ENCODE results near the gene ATP2C2.
"Not testable (repeated sequence)": the region's sequence is repeated elsewhere in the genome, so short reads cannot be mapped to it uniquely, and the experiment has no call there.

The ATP2C2 gene

DNA sequence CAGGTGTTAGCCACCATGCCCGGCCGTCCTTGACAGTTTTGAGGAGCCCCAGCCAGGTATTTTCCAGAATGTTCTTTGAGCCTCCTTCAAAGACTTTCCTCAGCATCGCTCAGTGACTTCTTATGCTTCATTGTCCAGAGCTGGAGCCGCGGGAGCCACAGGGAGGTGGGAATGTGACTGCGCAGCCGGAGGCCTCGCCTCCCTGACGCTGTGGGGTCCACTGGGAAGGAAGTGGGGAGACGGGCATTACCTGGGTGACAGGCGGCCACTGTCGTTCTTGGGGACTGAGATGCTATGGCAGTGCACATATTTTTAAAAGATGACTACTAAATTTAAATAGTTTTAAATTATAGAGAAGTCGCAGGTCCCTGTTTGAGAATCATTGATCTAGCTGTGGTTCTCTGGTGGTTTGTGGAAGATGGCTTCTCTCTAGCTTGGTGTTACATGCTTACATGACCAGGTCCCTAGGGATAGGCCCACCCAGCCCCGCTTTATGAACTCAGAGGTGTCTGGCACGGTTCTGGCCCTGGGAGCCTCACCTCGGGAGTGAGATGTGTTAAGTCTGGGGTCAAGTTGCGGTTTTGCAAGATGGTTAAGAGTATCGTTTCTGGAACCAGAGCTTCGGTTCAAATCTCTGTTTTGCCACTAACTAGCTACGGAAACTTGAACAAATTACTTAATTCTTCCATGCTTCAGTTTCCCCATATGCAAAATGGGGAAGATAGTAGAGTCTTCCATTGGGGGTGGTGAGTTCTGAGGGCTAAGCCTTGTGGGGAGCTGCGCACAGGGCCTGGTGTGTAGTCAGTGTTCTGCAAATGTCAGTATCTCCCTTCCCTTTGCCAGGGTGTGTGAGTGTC, 53.0 kb downstream of the ATP2C2 start:
- no peak for DNase-seq

- no peak for DNase-seq
Observed at GRCh38 chr16:84421938-84422220, 53.5 kb downstream of the ATP2C2 start.

- no peak for DNase-seq
Observed at GRCh38 chr16:84423416-84423837, 55.1 kb downstream of the ATP2C2 start.

GRCh38 chr16:84425696-84426095, 57.4 kb downstream of the ATP2C2 start:
- no peak for DNase-seq

- DNase-seq, result no peak
Observed at GRCh38 chr16:84426804-84427203, 58.5 kb downstream of the ATP2C2 start.

DNA sequence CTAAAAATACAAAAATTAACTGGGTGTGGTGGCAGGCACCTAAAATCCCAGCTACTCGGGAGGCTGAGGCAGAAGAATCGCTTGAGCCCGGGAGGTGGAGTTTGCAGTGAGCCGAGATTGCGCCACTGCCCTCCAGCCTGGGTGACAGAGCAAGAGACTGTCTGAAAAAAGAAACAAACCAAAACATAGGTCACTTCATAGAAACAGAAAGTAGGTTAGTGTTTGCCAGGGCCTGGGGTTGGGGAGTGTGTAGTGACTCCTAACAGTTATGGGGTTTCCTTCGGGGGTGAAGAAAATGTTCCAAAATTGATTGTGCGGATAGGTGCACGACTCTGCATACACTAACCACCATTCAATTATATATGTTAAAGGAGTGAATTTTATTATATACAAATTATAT, 59.2 kb downstream of the ATP2C2 start:
- DNase-seq, result no peak

DNA sequence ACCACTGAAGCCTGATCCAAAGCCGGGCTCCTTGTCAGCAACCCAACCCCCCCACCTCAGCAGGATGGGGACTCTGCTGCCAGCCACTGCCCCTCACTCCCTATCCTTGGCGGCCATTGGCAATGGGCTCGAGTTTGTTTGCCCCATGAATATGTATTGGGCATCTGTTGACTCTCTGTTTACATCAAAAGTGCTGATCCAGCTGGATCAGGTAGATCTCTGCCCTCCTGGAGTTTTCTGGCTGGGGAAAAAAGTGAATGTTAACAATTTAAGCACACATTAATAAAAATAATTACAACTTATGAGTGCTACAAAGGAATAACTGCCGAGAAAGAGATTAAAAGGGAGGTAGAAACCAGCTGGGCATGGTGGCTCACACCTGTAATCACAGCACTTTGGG, 62.5 kb downstream of the ATP2C2 start:
- DNase-seq, result no peak

- no peak for DNase-seq
Observed at GRCh38 chr16:84434800-84435199, 66.5 kb downstream of the ATP2C2 start.

DNA sequence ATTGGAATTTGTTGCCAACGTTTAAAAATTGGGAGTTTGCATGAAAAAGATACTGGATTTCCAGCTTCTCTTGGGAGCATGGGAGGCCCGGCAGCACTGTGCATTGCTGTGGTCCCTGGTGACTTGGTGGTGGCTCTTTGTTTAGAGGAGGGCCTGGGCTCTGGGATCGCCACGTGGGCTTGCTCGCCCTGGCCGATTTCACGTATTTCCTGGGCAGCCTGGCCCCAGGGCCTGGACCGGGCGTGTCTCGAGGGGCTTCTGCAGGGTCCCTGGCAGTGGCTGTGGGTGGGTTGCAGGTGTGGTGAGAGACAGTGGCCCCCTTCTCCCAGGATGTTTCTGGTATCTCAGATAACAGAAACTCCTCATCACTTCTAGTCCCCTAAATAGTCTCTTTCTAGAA, 67.9 kb downstream of the ATP2C2 start:
- DNase-seq, result no peak

- no peak for DNase-seq
Observed at GRCh38 chr16:84438971-84439696, 70.8 kb downstream of the ATP2C2 start.

- DNase-seq, result no peak
Observed at GRCh38 chr16:84442416-84443145, 74.2 kb downstream of the ATP2C2 start.

DNA sequence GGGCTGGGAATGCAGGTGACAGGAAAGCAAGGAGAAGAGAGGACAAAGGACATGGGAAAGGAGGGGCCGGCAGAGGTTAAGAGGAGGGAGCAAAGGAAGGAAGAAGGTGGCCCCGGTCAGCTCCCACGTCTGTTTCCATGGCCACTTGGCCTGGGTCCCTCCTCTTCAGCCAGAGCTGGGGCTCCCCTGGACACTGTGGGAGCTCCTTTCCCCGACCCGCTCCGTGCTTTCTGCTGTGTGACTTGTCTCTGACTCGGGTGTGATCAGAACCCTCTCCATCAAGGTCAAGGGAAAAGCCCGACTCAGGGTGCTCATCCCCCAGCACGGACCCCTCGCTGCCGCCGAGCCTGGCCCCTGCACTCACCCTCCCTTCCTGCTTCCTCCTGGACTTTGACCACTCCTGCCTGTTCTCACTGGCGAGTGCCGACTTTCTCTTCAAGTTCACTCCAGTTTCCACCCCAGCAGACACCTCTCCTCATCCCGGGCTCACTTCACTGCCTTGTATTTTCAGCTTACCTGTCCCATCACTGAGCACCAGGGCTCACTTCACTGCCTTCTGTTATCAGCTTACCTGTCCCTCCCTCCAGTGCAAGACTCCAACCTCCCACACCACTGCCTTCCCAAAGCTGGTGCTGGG, 74.9 kb downstream of the ATP2C2 start:
- DNase-seq, result no peak

DNA sequence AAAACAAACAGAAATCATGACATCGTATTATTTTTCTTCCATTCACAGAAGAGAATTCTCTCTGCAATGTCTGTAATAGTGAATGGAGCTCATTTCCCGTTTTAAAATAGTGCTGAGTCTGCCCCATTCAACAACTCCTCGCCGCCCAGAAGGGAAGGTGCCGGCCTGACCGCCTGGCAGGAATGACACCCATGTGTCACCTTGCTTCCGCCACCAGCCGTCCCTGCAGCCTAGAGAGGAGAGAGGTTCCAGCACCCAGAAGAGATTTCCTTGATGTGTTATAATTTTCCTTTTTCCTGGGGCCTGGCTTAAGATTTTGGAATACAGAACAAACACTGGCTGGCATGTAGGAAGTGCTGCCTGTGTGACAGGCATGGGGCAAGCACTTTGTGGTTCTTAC, 76.1 kb downstream of the ATP2C2 start:
- no peak for DNase-seq

DNA sequence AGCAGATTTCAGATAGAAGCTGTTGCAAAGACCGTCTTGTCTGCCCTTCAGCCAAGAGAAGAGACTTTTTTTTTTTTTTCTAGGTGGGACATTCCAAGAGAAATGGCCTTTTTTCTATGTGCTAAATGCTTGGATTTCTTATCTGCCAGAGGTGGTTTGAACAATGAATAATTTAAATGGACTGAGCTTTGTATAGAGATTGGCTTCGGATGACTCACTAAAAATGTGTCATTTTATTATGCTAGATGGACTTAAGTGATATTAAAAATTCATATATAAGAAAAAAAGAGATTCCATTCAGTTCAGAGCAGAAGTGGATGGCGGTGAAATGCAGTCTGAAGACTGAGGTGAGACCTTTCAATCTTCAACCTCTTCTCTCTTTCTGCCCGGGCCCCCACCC, 77.7 kb downstream of the ATP2C2 start:
- DNase-seq, result no peak

DNA sequence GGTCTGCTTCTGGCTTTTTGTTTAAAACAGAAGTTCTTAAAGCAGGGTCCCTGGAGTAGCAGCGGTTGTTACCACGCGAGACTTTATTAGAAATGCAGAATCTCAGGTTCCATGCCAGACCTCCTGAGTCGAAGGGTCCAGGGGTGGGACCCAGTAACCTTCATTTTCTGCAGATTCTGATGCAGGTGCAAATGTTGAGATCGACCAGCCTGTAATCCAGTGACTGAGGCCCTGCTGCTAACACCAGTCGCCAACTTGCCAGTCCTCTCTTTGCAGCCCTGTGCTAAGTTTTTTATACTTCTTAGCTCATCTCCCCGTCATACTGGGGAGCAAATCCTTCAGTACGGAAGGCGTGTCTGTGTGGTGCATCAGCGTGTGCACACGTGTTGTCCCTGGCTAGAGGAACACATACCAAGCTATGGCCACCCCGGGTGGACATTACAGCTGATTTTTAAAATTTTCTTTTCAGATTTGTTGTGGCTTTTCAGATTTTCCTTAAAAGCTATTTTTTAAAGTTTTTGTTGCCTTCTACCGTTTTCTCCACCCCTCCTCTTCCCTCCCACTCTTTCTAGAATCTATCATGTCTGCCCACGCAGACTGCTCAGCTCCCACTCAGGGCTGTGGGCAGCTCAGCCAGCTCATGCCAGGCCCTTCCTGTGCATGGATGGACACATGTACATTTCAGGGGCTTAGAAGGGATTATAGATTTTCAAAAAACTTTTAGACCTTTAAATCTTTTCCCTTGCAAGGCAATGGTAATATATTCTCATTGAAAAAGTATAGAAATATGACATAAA, 78.5 kb downstream of the ATP2C2 start:
- DNase-seq, result no peak

- DNase-seq, result no peak
Observed at GRCh38 chr16:84448444-84448843, 80.1 kb downstream of the ATP2C2 start.

DNA sequence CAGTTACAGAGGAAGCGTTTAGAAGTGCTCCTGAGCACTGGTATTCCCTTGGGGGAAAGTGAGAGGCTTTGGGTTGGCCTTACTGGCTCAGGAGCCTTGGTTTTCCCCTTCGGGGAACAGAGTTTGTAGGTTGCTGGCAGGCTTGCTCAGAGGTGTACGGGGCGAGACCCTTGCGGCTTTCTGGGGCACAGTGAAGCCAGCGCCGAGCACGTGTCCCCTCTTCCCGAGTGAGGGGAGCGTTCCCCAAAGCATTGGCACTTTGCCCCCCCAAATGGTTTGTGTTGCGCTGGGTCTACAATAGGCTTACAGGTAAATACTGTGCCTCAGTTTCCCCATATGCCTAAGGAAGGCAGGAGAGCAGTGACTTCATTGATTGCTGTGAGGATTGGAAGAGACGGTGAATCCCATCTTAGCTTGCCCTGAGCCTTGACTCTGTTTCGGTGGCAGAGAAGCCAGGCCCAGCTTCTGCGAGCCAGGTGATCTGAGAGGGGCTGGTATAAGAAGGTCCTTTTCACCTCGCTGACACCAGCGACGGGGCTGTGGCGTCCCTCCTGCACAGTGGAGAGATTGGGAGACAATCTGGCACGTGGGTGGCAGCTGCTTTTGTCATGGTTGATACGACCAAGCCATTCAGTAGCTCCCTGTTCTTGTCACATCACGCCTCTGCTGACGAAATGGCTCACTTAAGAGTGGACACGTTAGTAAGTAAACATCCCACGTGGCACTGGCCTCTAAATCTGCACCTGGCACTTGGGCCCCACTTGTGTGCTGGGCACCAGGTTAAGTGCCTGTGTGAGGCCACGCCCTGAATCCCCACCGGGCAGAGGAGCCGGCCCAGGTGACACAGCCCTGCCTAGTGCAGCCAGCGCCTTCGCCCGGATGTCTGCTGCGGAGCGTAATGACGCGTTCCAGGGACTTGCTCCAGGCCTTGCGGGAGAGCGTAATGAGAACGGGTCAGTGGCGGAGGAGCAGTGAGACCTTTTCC, 81.1 kb downstream of the ATP2C2 start:
- no peak for DNase-seq

DNA sequence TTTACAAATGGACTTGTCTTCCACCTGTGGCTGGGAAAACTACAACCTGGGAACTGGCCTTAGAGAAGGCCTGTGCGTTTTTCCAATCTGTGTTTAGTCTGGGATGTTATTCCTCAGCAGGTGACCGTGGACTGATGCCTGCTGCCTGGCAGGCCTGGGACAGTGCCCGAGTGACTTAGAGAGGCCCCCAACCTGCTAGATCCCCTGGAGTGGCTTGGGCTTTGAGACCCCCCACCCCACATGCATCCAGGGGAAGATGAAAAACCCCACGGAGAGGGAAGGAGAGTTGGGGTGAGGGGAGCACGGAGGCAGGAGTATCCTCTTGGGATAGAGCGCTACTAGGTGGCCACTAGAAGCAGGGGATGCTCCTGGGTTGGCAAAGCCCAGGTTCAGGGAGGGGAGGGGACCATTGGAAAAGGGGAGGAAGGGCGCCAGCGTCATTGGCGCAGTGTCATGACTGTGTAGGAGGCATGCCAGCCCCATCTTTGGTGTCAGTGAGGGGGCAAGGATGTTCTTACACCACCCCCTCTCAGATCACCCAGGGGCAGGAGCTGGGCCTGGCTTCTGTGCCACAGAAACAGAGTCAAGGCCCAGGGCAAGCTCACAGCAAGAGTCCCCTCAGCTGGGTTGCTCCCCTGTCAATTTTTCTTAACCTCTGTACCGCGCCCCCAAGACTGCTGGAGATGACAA, 82.0 kb downstream of the ATP2C2 start:
- DNase-seq, result no peak

DNA sequence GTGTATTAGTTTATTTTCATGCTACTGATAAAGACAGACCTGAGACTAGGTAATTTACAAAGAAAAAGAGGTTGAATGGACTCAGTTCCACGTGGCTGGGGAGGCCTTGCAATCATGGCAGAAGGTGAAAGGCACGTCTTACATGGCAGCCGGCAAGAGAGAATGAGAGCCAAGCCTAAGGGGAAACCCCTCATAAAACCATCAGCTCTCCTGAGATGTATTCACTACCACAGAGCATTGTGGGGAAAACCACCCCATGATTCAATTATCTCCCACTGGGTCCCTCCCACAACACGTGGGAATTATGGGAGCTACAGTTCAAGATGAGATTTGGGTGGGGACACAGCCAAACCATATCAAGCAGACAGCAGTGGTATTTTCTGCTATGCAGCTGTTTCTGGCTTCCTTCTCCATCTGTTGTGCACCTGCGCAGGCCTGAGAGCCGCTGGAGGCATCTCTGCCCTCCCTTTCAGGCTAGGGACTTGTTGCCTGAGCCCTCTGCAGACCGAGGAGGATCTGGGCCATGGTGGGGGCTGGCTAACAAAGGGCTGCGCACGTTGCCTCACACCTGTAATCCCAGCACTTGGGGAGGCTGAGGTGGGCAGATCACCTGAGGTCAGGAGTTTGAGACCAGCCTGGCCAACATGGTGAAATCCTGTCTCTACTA, 82.8 kb downstream of the ATP2C2 start:
- not testable (repeated sequence) for DNase-seq

- no peak for DNase-seq
Observed at GRCh38 chr16:84451781-84452180, 83.4 kb downstream of the ATP2C2 start.

Data from stimulated activated CD8-positive, alpha-beta memory T cell treated with anti-CD3 and anti-CD28 coated beads, Interleukin-4, amount 100 ng/mL, for 48 hours (primary cell).